ENCODE data around the gene SLC27A1.
A peak's percentile ranks its signal among the peaks of the same experiment; 100 is the strongest.
"Not testable (repeated sequence)": the region's sequence is repeated elsewhere in the genome, so short reads cannot be mapped to it uniquely, and the experiment has no call there.

SLC27A1 gene

GRCh38 chr19:17456127-17456526, 14.2 kb upstream of the SLC27A1 start:
- no peak for DNase-seq (ENCODE audit: low read depth in 3 of 3)

GRCh38 chr19:17457616-17458015, 12.7 kb upstream of the SLC27A1 start:
- no peak for DNase-seq (ENCODE audit: low read depth in 3 of 3)

GRCh38 chr19:17458970-17459369, 11.4 kb upstream of the SLC27A1 start:
- no peak for DNase-seq (ENCODE audit: low read depth in 3 of 3)

- no peak for DNase-seq (ENCODE audit: low read depth in 3 of 3)
Measured at GRCh38 chr19:17460372-17461230, 9.7 kb upstream of the SLC27A1 start, which contains the start of gene NXNL1. Gene NXNL1, minus strand, starts transcription at chr19:17460926. Its CDS starts 57 bp downstream, at chr19:17460869.

GRCh38 chr19:17466487-17466850, 3.9 kb upstream of the SLC27A1 start:
- no peak for DNase-seq (ENCODE audit: low read depth in 3 of 3)

GRCh38 chr19:17467471-17468301, 2.6 kb upstream of the SLC27A1 start:
- DNase-seq (ENCODE audit: low read depth in 3 of 3), result no peak

- DNase-seq (ENCODE audit: low read depth in 3 of 3), result no peak
Measured at GRCh38 chr19:17468302-17469091, 1.8 kb upstream of the SLC27A1 start.

GRCh38 chr19:17469092-17469480, 1.2 kb upstream of the SLC27A1 start:
- DNase-seq (ENCODE audit: low read depth in 3 of 3), result no peak

GRCh38 chr19:17469481-17470067, 750 bp upstream of the SLC27A1 start:
- peak; percentile 81 to 92 (median 88) for DNase-seq (ENCODE audit: low read depth in 3 of 3)

- no peak for DNase-seq (ENCODE audit: low read depth in 3 of 3)
Measured at GRCh38 chr19:17471410-17472125, 1.2 kb downstream of the SLC27A1 start.

GRCh38 chr19:17473041-17473440, 2.7 kb downstream of the SLC27A1 start:
- no peak for DNase-seq (ENCODE audit: low read depth in 3 of 3)

- DNase-seq (ENCODE audit: low read depth in 3 of 3), result not testable (repeated sequence)
Measured at GRCh38 chr19:17475011-17475540, 4.8 kb downstream of the SLC27A1 start.

- no peak for DNase-seq (ENCODE audit: low read depth in 3 of 3)
Measured at GRCh38 chr19:17475541-17476115, 5.3 kb downstream of the SLC27A1 start.

GRCh38 chr19:17479325-17479791, 9.0 kb downstream of the SLC27A1 start:
- no peak for DNase-seq (ENCODE audit: low read depth in 3 of 3)

- no peak for DNase-seq (ENCODE audit: low read depth in 3 of 3)
Measured at GRCh38 chr19:17481986-17482385, 11.7 kb downstream of the SLC27A1 start.

- DNase-seq (ENCODE audit: low read depth in 3 of 3), result no peak
Measured at GRCh38 chr19:17482877-17483604, 12.7 kb downstream of the SLC27A1 start.

- DNase-seq (ENCODE audit: low read depth in 3 of 3), result no peak
Measured at GRCh38 chr19:17483605-17484002, 13.3 kb downstream of the SLC27A1 start.

GRCh38 chr19:17484520-17485185, 14.3 kb downstream of the SLC27A1 start:
- no peak for DNase-seq (ENCODE audit: low read depth in 3 of 3)
